BE2C (cell line): ENCODE measurements around the gene KIF23.
A peak's percentile ranks its signal among the peaks of the same experiment; 100 is the strongest.

Source experiments
- DNase-seq: peaks from one replicate; pipeline ENCODE4 v3.0.0-alpha.2; 2020
- H3K27me3 ChIP-seq: fragments of 250-450 bp; sonication (Bioruptor Pico); 2 replicates; pipeline ENCODE4 v1.5.1; 2020; ENCODE audit warnings: mild to moderate bottlenecking
- H3K36me3 ChIP-seq: fragments of 250-450 bp; sonication (Bioruptor Pico); 2 replicates; pipeline ENCODE4 v1.5.1; 2020; ENCODE audit warnings: mild to moderate bottlenecking
- H3K4me1 ChIP-seq: fragments of 250-450 bp; sonication (Bioruptor Pico); 2 replicates; pipeline ENCODE4 v1.5.1; 2020
- H3K4me3 ChIP-seq: 2 replicates; pipeline ENCODE4 v1.5.1; 2011; ENCODE audit warnings: low read depth, low read length
- H3K9me3 ChIP-seq: fragments of 250-450 bp; sonication (Bioruptor Pico); 2 replicates; pipeline ENCODE4 v1.5.1; 2020
- CTCF ChIP-seq: IDR thresholded peaks from 2 replicates; pipeline ENCODE4 v1.5.1; 2012; ENCODE audit warnings: mild to moderate bottlenecking, low read depth, low read length

KIF23 gene

GRCh38 chr15:69410248-69410874 lies 3.8 kb upstream of the KIF23 start:
- peaks cover 8% of the 10 kb centered on the region; the same call in 1 of the 2 replicates for H3K4me1 ChIP-seq
- no peak overlapping the region for H3K4me3 ChIP-seq
- H3K36me3 ChIP-seq: no peaks in the 10 kb centered on the region
- no peaks in the 10 kb centered on the region for H3K27me3 ChIP-seq
- peak; percentile 46 for DNase-seq
- TF ChIP-seq CTCF: peak; percentile 52
- no peaks in the 10 kb centered on the region for H3K9me3 ChIP-seq

GRCh38 chr15:69412274-69412673 lies 1.9 kb upstream of the KIF23 start:
- Histone ChIP-seq H3K27me3 (no peaks in the 10 kb centered on the region), H3K9me3 (no peaks in the 10 kb centered on the region), H3K4me3 (no peak overlapping the region), H3K36me3 (no peaks in the 10 kb centered on the region; the same call in 1 of the 2 replicates), H3K4me1 (peaks cover 6% of the 10 kb centered on the region; the same call in 1 of the 2 replicates)
- DNase-seq: no peak
- no peak for TF ChIP-seq CTCF

- Histone ChIP-seq H3K9me3 (no peaks in the 10 kb centered on the region), H3K4me1 (peaks cover 2% of the 10 kb centered on the region; the same call in 1 of the 2 replicates), H3K36me3 (no peaks in the 10 kb centered on the region; the same call in 1 of the 2 replicates), H3K4me3 (no peak overlapping the region), H3K27me3 (no peaks in the 10 kb centered on the region)
- no peak for TF ChIP-seq CTCF
- no peak for DNase-seq
Measured at GRCh38 chr15:69412701-69413100, 1.4 kb upstream of the KIF23 start.

GRCh38 chr15:69414701-69415167 lies 585 bp downstream of the KIF23 start:
- no peaks in the 10 kb centered on the region for H3K9me3 ChIP-seq
- H3K4me1 ChIP-seq: no peaks in the 10 kb centered on the region
- peak overlapping the region; percentile 85 for H3K4me3 ChIP-seq
- H3K36me3 ChIP-seq: peaks cover 17% of the 10 kb centered on the region
- DNase-seq: peak; percentile 48
- no peaks in the 10 kb centered on the region for H3K27me3 ChIP-seq
- no peak for TF ChIP-seq CTCF

- no peaks in the 10 kb centered on the region for H3K4me1 ChIP-seq
- H3K4me3 ChIP-seq: peak overlapping the region; percentile 85
- no peak for DNase-seq
- H3K9me3 ChIP-seq: no peaks in the 10 kb centered on the region
- H3K27me3 ChIP-seq: no peaks in the 10 kb centered on the region
- H3K36me3 ChIP-seq: peaks cover 22% of the 10 kb centered on the region
- no peak for TF ChIP-seq CTCF
Measured at GRCh38 chr15:69415381-69415780, 1.2 kb downstream of the KIF23 start.

GRCh38 chr15:69417581-69417980 lies 3.4 kb downstream of the KIF23 start:
- Histone ChIP-seq H3K9me3 (no peaks in the 10 kb centered on the region), H3K27me3 (no peaks in the 10 kb centered on the region), H3K4me3 (no peak overlapping the region), H3K36me3 (peaks cover 44% of the 10 kb centered on the region), H3K4me1 (no peaks in the 10 kb centered on the region)
- no peak for DNase-seq
- TF ChIP-seq CTCF: no peak
